Neural progenitor cell (in vitro differentiated cells): ENCODE results near the gene RNLS. TPM values are rescaled to one million over a fixed set of nuclear protein-coding genes. Genes with fewer than 3 reads are reported as not detected.

Experiments used
- DNase-seq: peaks from one replicate; pipeline ENCODE4 v3.0.0-alpha.2; 2016; ENCODE audit warnings: low spot score
- H2AFZ ChIP-seq: fragments of 200-600 bp; sonication (generic); replicated peaks from 2 replicates; pipeline ENCODE4 v1.6.1; 2016; ENCODE audit warnings: antibody characterized with exemption
- H3F3A ChIP-seq: fragments of 200-600 bp; sonication (generic); 2 replicates; pipeline ENCODE4 v1.6.1; 2016; ENCODE audit warnings: antibody characterized with exemption, low read depth
- H3K27ac ChIP-seq: fragments of 200-600 bp; sonication (generic); 2 replicates; pipeline ENCODE4 v1.5.1; 2016; ENCODE audit warnings: mild to moderate bottlenecking
- H3K27me3 ChIP-seq: fragments of 200-600 bp; sonication (generic); 2 replicates; pipeline ENCODE4 v1.6.1; 2016; ENCODE audit warnings: mild to moderate bottlenecking, moderate library complexity
- H3K36me3 ChIP-seq: fragments of 200-600 bp; sonication (generic); 2 replicates; pipeline ENCODE4 v1.5.1; 2016
- H3K4me1 ChIP-seq: fragments of 200-600 bp; sonication (generic); 2 replicates; pipeline ENCODE4 v1.6.1; 2016; ENCODE audit warnings: mixed run types
- H3K4me2 ChIP-seq: fragments of 200-600 bp; sonication (generic); 2 replicates; pipeline ENCODE4 v1.6.1; 2016
- H3K4me3 ChIP-seq: fragments of 200-600 bp; sonication (generic); 2 replicates; pipeline ENCODE4 v1.5.1; 2016
- H3K79me2 ChIP-seq: fragments of 200-600 bp; sonication (generic); 2 replicates; pipeline ENCODE4 v1.6.1; 2016; ENCODE audit warnings: low read depth
- H3K9ac ChIP-seq: fragments of 200-600 bp; sonication (generic); 2 replicates; pipeline ENCODE4 v1.6.1; 2016
- H3K9me3 ChIP-seq: fragments of 200-600 bp; sonication (generic); 2 replicates; pipeline ENCODE4 v1.5.1; 2016; ENCODE audit warnings: low read depth
- H4K20me1 ChIP-seq: fragments of 200-600 bp; sonication (generic); 2 replicates; pipeline ENCODE4 v1.6.1; 2016; ENCODE audit warnings: low read depth
- H3K27ac Mint-ChIP-seq: 3 replicates; pipeline ENCODE4 v1.8.0; 2021; ENCODE audit warnings: mixed read lengths
- H3K27me3 Mint-ChIP-seq: 2 replicates; pipeline ENCODE4 v1.8.0; 2022; ENCODE audit warnings: low read depth, mild to moderate bottlenecking, inconsistent platforms, moderate library complexity, mixed read lengths; ENCODE audit not compliant: insufficient read depth
- H3K36me3 Mint-ChIP-seq: 3 replicates; pipeline ENCODE4 v1.8.0; 2021; ENCODE audit warnings: mixed read lengths
- H3K4me1 Mint-ChIP-seq: 3 replicates; pipeline ENCODE4 v1.8.0; 2021; ENCODE audit warnings: mixed read lengths
- H3K4me3 Mint-ChIP-seq: 3 replicates; pipeline ENCODE4 v1.8.0; 2021; ENCODE audit warnings: mild to moderate bottlenecking, moderate library complexity, mixed read lengths
- H3K9me3 Mint-ChIP-seq: 3 replicates; pipeline ENCODE4 v1.8.0; 2020; ENCODE audit warnings: mixed read lengths
- EZH2 ChIP-seq: fragments of 200-600 bp; sonication (generic); IDR thresholded peaks from 2 replicates; pipeline ENCODE4 v1.6.1; 2017; ENCODE audit warnings: antibody characterized with exemption, mild to moderate bottlenecking, moderate library complexity
- EZH2phosphoT487 ChIP-seq: fragments of 200-600 bp; sonication (generic); IDR thresholded peaks from 2 replicates; pipeline ENCODE4 v1.6.1; 2017; ENCODE audit warnings: antibody characterized with exemption
- total RNA-seq: library from RNA; depleted of rRNA; stranded (reverse); fragments of >200 nt; gene quantifications from 2 replicates; pipeline ENCODE4 v1.2.3, GENCODE V29; 2015; ENCODE audit warnings: low replicate concordance
- TF ChIP-seq, protein P1 (sequence below): fragments of 200-600 bp; sonication (generic); IDR thresholded peaks from 2 replicates; pipeline ENCODE4 v1.5.1; 2017; ENCODE audit warnings: antibody characterized with exemption, mild to moderate bottlenecking

Gene RNLS
- total RNA-seq, 1 donor from 2014 or later, result 9.1 TPM

DNA sequence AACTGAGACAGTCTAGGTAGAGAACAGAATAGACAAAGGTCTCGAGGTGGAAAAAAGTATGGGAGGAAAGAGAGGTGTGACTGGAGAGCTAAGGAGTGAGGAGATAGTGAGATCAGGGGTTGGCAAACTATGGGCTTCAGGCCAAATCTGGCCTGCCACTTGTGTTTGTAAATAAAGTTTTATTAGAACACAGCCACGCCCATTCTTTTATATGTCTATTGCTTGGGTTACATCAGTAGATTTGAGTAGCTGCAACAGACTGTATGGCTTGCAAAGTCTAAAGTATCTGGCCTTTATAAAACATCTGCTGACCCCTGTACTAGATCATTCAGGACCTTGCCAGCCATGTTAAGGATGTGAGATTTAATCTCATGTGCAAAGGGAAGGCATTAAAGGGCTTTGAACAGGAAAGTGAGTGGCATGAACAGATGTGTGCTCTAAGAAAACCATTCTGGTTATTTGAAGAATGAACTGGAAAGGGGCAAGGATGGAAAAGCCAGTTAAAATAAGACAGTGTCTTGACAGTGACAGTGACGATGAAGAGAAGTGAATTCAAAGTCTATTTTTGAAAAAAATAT is 240.3 kb downstream of the RNLS start:
- peaks cover 19% of the 10 kb centered on the region for H3K4me1 Mint-ChIP-seq
- no peak for TF ChIP-seq EZH2phosphoT487
- TF ChIP-seq, protein P1, sequence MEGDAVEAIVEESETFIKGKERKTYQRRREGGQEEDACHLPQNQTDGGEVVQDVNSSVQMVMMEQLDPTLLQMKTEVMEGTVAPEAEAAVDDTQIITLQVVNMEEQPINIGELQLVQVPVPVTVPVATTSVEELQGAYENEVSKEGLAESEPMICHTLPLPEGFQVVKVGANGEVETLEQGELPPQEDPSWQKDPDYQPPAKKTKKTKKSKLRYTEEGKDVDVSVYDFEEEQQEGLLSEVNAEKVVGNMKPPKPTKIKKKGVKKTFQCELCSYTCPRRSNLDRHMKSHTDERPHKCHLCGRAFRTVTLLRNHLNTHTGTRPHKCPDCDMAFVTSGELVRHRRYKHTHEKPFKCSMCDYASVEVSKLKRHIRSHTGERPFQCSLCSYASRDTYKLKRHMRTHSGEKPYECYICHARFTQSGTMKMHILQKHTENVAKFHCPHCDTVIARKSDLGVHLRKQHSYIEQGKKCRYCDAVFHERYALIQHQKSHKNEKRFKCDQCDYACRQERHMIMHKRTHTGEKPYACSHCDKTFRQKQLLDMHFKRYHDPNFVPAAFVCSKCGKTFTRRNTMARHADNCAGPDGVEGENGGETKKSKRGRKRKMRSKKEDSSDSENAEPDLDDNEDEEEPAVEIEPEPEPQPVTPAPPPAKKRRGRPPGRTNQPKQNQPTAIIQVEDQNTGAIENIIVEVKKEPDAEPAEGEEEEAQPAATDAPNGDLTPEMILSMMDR, result no peak
- TF ChIP-seq EZH2, result no peak

DNA sequence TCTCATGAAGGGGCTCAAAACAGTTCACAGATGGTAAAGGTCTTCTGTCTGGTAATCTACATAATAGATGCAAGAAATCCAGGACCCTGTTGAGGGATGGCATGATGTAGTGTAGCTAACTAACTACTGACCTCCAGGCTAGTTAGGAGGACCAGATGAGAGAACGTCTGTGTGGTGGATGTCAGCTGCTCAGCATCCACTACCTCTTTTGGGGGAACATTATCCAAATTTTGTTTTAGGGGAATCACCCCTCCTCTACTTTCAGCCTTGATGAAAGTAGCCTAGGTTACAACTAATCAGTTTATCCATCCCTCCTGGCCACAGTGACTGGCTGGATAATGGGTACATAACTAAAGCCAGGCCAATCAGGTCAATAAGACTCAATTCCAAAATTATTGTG is 246.0 kb downstream of the RNLS start:
- no peaks in the 10 kb centered on the region for H3K79me2 ChIP-seq
- no peaks in the 10 kb centered on the region for H3K27me3 ChIP-seq
- no peaks in the 10 kb centered on the region for H3K36me3 Mint-ChIP-seq
- no peaks in the 10 kb centered on the region for H3K4me1 ChIP-seq
- no peak overlapping the region for H3K27ac ChIP-seq
- no peaks in the 10 kb centered on the region for H3K9me3 ChIP-seq
- H3K4me3 Mint-ChIP-seq, result no peak overlapping the region
- no peak overlapping the region for H3K9ac ChIP-seq
- H3K4me2 ChIP-seq, result no peak overlapping the region
- H3K9me3 Mint-ChIP-seq, result no peaks in the 10 kb centered on the region
- no peaks in the 10 kb centered on the region for H3K36me3 ChIP-seq
- no peaks in the 10 kb centered on the region for H4K20me1 ChIP-seq
- no peak overlapping the region for H2AFZ ChIP-seq
- H3F3A ChIP-seq, result no peaks in the 10 kb centered on the region
- no peak for DNase-seq
- no peak overlapping the region for H3K27ac Mint-ChIP-seq
- no peak overlapping the region for H3K4me3 ChIP-seq
- no peaks in the 10 kb centered on the region for H3K4me1 Mint-ChIP-seq
- TF ChIP-seq EZH2 (no peak), EZH2phosphoT487 (no peak)
- TF ChIP-seq, protein P1, result no peak
- no peaks in the 10 kb centered on the region for H3K27me3 Mint-ChIP-seq

More for the DNA sequence above, 240.3 kb downstream of the RNLS start:
- peaks cover 17% of the 10 kb centered on the region for H3K4me1 ChIP-seq
- no peak for DNase-seq
- no peaks in the 10 kb centered on the region for H3K27me3 ChIP-seq
- Mint-ChIP-seq H3K27me3 (peaks cover 2% of the 10 kb centered on the region), H3K9me3 (no peaks in the 10 kb centered on the region), H3K4me3 (no peak overlapping the region), H3K27ac (no peak overlapping the region), H3K36me3 (no peaks in the 10 kb centered on the region)
- no peak overlapping the region for H3K9ac ChIP-seq
- H3K27ac ChIP-seq, result no peak overlapping the region
- H3K4me3 ChIP-seq, result no peak overlapping the region
- H3K9me3 ChIP-seq, result no peaks in the 10 kb centered on the region
- H2AFZ ChIP-seq, result peak overlapping the region; percentile 44
- no peaks in the 10 kb centered on the region for H4K20me1 ChIP-seq
- H3F3A ChIP-seq, result peaks cover 5% of the 10 kb centered on the region
- no peaks in the 10 kb centered on the region for H3K79me2 ChIP-seq
- no peaks in the 10 kb centered on the region for H3K36me3 ChIP-seq
- H3K4me2 ChIP-seq, result no peak overlapping the region

DNA sequence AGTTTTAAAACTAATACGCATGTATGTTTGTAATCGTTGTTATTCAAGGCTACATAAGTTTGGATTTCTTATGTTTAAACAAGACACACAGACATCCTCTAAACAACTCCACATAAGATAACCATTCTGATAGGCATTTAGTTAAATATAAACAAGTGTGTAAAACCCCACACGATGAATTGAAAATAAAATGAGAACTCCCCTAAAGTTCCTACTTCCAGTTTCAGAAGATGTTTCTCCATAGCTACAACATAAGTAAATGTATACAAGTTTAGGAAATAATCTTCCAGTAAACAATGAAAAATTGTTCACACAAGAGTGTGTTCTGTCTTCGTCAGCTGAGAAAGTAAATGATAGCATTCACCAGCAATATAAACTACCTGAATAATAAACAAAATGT is 246.8 kb downstream of the RNLS start:
- TF ChIP-seq EZH2phosphoT487 (no peak), EZH2 (no peak)
- TF ChIP-seq, protein P1, result no peak
- Mint-ChIP-seq H3K4me1 (no peaks in the 10 kb centered on the region), H3K27ac (no peak overlapping the region), H3K4me3 (no peak overlapping the region), H3K36me3 (no peaks in the 10 kb centered on the region), H3K9me3 (no peaks in the 10 kb centered on the region), H3K27me3 (no peaks in the 10 kb centered on the region)
- Histone ChIP-seq H3K4me3 (no peak overlapping the region), H3K9me3 (no peaks in the 10 kb centered on the region), H3K79me2 (no peaks in the 10 kb centered on the region), H3K27ac (no peak overlapping the region), H2AFZ (no peak overlapping the region), H4K20me1 (no peaks in the 10 kb centered on the region), H3K27me3 (no peaks in the 10 kb centered on the region), H3F3A (no peaks in the 10 kb centered on the region), H3K9ac (no peak overlapping the region), H3K4me2 (no peak overlapping the region), H3K4me1 (no peaks in the 10 kb centered on the region), H3K36me3 (no peaks in the 10 kb centered on the region)
- no peak for DNase-seq
